GM21381 (cell line): Measurements from ENCODE around the gene TEN1.
"Not testable (repeated sequence)": the region's sequence is repeated elsewhere in the genome, so short reads cannot be mapped to it uniquely, and the experiment has no call there.

ENCODE experiments used
- ATAC-seq: cut with Tn5 transposase; IDR thresholded peaks from one replicate; pipeline ENCODE4 v1.9.1; 2021; ENCODE audit warnings: mild to moderate bottlenecking, moderate library complexity; ENCODE audit not compliant: unreplicated experiment

The TEN1 gene, protein sequence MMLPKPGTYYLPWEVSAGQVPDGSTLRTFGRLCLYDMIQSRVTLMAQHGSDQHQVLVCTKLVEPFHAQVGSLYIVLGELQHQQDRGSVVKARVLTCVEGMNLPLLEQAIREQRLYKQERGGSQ

DNA sequence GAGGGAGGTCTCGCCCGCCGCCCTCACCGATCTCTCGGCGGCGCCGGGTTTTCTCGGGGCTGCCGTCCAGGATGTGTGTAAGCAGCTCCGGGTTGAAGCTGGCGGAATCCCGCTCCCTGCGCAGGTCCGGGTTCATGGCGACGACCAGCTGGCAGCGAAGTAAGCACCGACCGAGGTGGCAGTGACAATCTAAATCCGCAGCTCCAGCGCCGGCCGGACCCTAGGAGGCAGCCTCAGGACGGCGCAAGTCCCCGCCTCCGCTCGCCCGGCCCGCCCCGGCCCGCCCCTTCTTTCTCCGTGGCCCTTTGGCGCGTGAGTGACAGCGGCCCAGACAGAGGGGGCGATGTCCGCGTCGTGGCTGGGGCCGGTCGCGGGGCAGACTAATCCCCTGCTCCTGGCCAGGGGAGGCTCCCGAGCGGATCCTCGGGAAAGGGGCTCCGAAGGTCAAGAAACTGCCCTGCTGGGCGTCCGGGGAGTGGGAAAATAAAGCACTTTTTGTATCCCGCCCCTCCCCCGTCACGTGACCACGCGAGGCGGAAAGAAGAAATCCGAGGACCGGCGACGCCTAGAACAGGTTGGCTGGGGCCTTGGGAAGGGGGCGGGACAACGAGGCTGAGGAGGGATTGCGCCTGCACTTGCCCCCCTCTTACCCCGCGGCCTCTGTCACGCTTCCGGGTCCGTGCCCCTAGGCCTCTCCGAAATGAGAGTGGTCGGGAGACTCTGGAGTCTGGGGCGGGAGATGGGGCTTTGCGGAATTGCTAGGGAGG is at the start of gene TEN1, which contains the start of gene ACOX1:
TEN1 (plus strand) TSS at position 303 of the 767 bp plus-strand sequence. CDS start 6,953 bp downstream, outside the sequence.
ACOX1 (minus strand) TSS at position 229 of the 767 bp plus-strand sequence; CDS start at position 136, 93 bp downstream.
- peak; percentile 91 for ATAC-seq

DNA sequence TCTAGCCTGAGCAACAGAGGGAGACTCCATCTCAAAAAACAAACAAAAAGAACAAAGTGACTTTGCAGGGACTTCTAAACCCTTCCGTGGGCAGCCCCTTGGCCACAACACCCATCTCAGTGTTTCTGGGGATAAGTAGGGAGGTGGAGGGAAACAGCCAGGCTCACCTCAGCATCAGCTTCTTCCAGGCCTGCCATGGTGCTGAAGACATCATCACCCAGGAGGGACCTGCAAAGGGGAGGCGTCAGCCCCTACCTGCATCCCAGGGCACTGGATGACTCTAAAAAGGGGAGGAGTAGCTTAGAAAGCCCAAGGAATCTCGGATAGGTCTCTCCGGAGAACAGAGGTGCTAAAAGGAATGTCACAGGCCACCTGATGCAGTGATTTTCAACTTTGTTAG is 48.0 kb upstream of the TEN1 start:
- no peak for ATAC-seq

DNA sequence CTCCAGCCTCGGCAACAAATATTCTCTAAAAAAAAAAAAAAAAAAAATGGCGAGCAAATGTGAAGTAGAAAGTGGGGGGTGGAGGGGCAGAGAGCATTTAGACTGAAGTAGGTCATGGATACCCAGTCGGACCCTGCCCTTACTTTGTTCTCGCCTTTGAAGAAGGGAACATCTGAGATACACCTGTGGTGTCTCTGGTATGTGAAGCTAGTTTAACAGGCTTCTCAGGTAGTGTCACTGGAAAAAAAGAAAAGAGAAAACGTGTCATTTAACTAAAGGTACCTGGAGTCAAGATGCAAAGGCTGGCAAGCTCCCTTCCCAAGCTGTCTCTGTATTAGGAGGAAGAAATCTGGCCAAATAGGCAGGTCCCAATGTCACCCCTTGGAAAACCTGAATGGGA is 46.2 kb upstream of the TEN1 start:
- no peak for ATAC-seq

DNA sequence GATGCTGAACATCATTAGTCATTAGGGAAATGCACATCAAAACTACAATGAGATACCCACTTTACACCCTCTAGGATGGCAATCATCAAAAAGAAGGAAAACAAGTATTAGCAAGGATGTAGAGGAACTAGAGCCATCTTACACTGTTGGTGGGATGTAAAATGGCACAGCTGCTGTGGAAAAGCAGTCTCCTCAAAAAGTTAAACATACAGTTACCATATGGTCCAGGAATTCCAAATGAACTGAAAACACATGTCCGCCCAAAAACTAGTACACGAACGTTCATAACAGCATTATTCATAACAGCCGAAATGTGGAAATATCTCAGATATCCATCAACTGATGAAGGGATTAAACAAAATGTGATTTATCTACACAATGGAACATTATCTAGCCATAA is 45.2 kb upstream of the TEN1 start:
- no peak for ATAC-seq

DNA sequence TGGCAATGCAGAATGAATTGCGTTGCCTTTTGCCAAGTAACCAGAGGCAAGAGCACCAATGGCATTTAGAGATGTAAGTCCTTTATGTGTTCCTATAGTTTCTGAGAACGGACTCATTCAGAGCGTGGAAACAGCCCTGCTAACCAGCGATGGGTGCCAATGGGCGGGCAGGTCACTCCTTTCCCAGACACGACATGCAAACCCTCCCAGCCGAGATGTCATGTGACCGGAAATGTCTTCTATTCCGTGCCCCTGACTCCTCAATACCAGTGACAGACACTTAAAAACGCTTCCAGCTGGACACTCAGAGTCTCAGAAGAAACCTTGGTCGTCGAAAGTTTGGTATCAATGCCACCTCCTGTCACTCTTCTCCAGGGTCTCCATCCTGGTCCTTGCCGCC is 41.4 kb upstream of the TEN1 start:
- ATAC-seq, result no peak

DNA sequence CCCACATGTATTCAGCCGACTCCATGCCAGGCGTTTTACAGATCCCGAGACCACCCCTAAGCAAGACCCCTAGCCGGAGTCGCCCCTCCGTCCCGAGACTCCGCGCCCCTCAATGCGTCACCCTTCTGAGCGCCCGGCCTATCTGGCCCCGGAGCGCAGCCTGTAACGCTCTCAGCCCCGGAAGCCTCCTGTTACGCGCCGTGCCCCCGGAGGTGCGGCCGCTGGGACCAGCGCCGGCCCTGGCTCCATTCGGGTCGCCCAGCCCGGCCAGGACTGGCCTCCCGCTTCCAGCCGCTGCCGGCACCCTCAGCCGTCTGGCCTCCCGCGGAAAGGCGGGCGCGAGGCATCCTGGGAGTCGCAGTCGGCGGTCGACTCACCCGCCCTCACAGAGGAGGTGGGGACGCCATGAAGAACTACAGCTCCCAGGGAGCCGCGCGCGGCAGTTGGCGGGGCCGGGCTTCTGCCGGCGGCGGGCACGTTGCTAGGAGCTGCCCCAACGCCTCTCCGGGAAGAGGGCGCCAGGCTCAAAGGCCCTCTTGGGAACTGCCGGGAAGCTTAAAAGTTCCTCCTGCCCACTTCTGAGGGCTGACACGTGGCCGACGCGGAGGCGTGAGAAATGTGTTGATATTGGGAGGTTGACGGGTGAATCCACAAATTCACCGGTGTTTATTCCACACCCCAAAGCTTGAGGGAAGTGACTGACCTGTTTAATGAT is 38.2 kb upstream of the TEN1 start, which contains the start of gene FBF1:
FBF1 (minus strand) TSS at position 316 of the 715 bp plus-strand sequence. CDS start 2,893 bp downstream, outside the sequence.
- ATAC-seq, result peak; percentile 96

DNA sequence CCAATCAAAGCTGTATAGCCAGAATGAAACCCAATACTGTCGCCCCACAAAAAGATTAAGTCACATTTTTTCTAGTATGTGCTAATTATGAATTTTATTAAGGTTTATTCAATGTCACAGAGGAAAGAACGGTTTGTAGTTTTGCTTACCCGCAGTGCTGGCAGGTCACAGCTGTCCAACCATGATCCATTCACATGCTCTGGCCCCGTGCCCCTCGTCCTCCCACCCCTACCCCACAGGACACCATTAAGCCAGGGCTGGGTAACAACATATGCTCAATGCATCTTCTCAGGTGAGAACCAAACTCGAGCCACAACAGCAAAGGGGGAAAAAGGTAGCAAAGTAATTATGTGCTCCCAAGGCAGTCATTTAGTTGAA is 37.6 kb upstream of the TEN1 start:
- ATAC-seq, result no peak

DNA sequence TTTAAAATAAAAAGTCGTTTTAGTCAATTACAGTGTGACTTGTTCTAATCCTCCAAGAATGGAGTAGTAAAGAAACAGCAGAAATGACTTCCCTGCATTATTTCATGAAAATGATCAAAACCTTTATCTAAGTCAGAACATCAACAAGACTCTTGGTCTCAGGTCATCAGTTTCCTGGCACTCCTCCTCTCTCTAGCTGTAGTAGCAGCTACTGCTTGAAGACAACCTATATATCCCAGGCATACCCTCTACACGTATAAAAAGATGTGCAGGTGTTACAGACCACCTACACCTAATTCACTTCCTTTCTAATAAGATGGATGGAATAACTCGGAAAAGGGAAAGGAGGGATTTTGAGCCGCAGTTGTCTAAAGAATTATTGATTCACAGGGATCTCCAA is 36.6 kb upstream of the TEN1 start:
- no peak for ATAC-seq

DNA sequence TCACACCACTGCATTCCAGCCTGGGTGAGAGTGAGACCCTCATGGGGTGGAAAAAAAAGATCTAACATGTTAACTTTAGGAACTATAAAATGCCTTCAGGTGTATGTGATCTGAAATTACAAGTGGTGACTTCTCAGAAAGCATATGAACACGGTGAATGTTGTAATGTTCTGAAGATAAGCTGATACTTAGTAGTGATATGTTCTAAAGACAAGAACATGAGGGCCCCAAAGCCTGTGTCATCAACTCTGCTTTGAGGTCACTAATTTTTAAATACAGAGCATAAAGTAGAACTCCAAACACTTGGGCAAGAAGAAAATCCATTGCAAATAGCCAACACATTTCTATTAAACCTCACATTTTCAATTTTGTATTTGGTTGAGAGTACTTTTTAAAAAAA is 35.5 kb upstream of the TEN1 start:
- no peak for ATAC-seq

DNA sequence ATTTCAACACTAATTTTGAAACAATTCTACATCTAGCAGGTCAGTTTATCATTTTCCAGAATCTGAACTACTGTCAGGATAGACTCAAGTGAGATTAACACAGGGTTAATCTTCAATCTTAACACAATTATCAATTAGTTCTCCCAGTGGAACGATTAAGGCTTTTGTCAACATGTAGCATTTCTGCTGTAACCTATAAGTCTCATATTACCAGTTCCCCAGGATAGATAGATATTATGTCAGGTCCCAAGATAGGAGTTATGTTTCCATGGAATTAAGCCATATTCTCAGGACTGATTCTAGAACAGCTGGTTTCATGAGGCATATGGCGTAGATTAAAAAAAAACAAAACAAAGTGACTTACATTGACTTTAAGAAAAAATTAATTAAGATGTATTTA is 33.8 kb upstream of the TEN1 start:
- ATAC-seq, result no peak

DNA sequence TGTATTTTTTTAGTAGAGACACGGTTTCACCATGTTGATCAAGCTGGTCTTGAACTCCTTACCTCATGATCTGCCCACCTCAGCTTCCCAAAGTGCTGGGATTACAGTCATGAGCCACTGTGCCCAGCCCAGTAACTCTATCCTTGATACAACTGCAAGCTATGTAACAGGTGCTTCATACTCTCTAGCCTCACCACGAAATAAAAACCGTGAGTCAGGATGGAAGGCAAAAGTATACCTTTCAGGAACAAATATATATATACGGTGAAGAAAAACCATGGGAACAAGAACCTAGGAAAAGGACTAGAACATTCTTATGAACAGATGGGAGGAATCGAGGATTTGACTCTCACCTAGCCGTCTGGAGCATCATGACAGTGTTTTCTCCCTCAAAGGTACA is 28.6 kb upstream of the TEN1 start:
- ATAC-seq, result no peak

DNA sequence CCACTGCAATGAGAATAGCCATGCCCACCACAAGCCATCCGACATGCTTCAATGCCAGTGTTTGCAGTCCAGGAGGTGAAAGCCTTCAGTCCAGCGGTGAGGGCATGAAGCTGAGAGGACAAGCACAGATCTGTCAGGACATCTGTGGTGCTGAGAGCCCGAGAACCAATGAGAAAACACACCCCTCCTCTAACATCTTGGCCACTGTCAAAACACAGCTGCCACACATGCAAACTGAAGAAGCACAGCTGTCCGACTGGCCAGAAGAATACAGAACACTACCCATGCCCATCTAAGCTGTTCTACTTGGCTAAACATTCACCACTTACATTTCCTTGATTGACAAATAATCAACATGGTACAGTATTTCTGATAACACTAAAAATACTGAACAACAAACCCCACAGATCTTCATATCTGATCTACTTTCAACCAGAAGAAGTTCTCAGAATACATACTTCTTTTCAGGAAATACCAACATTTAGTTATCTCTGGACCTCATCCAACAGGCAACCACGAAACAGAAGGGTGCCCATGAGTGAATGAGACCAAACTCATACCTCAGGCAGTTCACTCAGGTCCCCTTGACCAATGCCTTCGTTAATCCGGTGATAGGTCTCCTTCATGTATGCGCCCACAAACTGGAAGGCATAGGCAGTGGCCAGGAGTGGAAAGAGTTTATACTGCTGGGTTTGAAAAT is 28.0 kb upstream of the TEN1 start:
- no peak for ATAC-seq

DNA sequence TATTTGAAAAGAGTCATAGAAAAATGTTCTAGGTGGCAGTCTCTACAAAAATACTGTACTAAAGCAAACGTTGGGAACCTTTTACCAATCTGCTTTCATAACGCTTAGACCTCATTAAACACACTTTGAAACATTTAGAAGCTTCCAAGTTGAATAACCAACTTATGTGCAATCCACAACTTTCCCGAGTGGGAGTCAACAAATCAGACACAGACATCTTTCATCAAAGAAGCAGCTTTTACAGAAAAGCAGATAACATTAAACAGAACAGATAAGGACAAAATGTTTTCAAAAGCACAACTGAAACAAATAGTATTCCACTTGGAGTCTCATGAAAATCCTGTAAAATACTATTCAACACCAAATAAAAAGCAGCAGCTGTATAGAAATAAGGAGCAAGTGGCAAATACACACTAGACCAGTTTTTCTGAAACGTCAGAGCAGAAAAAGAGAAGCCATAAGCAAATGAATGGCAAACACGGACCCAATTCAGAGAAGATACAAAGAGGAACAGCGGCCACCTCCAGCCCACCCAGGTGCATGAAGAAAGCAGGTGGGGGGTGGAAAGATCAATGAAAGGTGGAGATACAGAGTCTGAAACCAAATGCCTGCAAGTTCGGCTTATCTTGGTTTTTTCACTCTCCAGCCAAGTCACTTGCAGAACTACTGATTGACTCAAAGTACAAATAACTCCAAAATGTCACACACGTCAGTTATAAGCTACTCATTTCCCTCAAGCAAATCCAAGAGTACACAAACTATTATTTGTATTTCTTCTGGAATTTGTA is 19.8 kb upstream of the TEN1 start:
- no peak for ATAC-seq

DNA sequence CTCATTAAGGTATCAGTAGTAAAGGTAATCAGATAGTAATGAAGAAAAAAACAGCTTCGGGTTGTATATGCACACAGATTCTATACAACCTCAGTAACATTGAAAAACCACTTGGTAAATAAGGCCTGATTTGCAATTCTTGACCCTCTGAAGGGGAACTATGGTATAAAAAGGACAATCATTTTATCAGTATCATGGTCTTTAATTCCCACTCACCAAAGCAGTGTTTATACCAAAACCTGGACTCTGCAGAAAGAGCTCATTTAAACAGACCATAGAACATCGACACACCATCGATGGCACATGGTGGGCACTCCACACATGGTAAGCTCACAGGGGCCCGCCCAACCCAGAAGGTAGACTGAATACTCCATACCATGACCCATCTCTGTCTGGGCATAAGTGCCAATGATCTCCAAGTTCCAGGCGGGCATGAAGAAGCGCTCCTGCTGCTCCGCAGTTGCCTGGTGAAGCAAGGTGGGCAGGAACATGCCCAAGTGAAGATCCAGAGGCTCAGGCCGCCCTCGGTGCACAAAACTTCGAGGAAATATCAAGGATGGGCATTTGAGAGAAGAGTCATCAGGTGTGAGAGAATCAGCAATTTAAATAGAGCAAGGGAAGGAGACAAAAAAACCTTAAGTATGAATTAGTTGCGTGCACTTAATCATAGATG is 19.1 kb upstream of the TEN1 start:
- ATAC-seq, result no peak

DNA sequence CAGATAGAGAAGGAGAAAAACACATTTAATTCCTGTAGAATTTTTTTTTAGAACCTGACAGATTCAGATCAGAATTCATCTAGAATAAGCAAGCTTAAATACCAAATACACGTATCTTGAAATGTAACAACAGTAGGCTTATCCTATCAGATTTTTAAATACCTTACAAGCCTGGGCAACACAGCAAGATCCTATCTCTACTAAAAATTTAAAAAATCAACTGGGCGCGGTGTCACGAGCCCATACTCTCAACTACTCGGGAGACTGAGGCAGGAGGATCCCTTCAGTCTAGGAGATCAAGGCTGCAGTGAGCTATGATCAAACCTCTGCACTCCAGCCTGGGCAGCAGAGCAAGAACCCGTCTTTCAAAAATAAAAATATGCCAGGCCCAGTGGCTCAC is 13.6 kb upstream of the TEN1 start:
- no peak for ATAC-seq

DNA sequence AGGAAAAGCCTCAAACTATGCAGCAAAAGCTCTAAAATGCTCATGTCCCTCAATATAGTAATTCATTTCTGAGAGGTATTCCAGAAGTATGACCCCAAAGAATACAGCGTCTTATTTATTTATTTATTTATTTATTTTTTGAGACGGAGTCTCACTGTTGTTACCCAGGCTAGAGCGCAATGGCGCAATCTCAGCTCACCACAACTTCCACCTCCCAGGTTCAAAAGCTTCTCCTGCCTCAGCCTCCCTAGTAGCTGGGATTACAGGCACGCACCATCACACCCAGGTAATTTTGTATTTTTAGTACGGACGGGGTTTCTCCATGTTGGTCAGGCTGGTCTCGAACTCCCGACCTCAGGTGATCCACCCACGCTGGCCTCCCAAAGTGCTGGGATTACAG is 10.0 kb upstream of the TEN1 start:
- ATAC-seq, result not testable (repeated sequence)

DNA sequence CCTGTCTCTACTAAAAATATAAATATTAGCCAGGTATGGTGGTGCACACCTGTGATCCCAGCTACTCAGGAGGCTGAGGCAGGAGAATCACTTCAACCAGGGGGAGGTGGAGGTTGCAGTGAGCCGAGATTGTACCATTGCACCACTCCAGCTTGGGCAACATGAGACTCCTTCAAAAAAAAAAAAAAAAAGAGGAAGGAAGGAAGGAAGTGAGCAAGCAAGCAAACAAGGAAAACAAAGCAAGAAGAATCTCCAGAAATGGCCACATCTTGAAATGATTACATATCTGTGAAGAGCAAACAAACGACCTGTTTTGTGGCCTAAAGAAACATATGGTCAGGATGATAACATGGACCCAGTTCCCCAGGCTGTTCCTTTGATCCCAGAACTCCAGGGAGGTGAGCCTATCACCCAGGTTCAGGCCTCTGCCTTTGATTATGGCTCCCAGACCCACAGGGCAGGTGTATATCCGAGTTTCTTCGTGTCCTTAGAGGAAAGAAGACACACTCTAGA is 9.0 kb upstream of the TEN1 start:
- no peak for ATAC-seq

DNA sequence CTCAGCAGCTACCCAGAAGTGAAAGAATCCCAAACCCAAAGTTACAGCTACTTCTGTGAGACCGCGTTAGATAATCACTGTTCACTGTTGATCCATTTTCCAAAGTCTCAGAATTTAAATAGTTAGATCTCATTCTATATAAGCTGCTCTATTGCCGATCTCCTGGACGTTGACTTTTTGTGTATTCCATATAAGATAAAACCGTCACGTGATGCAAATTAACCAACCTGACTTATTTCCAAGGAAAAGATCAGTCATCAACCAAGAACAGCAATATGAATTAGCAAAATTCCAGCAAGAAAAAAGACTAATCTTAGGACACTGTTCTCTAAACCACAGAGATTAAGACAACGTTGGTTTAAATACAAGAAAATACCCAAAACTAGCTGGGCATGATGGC is 8.4 kb upstream of the TEN1 start:
- ATAC-seq, result no peak

DNA sequence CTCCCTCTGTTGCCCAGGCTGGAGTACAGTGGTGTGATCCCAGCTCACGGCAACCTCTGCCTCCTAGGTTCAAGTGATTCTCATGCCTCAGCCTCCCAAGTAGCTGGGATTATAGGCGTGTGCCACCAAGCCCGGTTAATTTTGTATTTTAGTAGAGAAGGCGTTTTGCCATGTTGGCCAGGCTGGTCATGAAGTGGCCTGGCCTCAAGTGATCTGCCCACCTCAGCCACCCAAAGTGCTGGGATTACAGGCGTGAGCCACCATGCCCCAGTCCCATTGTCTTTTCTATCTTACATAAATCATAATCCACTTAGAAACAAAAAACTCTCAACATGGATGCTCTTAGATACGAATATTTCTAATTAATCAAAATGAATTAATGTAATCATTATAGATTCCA is 3.9 kb upstream of the TEN1 start:
- not testable (repeated sequence) for ATAC-seq

DNA sequence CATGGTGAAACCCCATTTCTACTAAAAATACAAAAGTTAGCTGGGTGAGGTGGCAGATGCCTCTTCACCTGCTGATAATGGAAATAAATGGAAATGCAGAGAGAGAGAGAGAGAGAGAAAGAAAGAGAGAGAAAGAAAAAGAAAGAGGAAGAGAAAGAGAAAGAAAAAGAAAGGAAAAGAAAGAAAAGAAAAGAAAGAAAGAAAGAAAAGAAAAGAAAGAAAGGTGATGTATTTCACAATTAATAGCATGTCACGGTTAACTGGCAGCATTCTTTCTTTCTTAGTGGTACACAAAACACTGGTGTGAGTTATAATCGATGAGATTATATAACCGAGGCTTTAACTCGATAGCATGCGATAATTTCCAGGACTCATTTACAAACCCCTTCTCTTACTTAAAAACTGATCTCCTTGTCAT is 3.3 kb upstream of the TEN1 start:
- no peak for ATAC-seq
